PFSK-1 (cell line): Measurements from ENCODE around the gene ULBP3.

Experiments
- FOXP2 ChIP-seq: optimal IDR thresholded peaks from 2 replicates; pipeline ENCODE3; 2011; ENCODE audit warnings: borderline replicate concordance, control low read depth, inconsistent platforms; ENCODE audit not compliant: insufficient read depth; ENCODE audit errors: extremely low read length, extremely low read depth
- POLR2AphosphoS5 ChIP-seq: IDR thresholded peaks from 2 replicates; pipeline ENCODE4 v1.6.1; 2012; ENCODE audit warnings: low read depth, mild to moderate bottlenecking, control low read depth, low read length, moderate library complexity
- REST ChIP-seq, 2 experiments: IDR thresholded peaks; 2 replicates each; pipeline versions ENCODE4 v1.6.1 to v1.8.0; 2011 to 2012; ENCODE audit warnings: low read depth in 2 of 2, low read length in 2 of 2, control low read depth in 1 of 2, inconsistent platforms in 1 of 2, mild to moderate bottlenecking in 1 of 2, moderate library complexity in 1 of 2; ENCODE audit not compliant: insufficient read depth in 1 of 2
- SIN3A ChIP-seq: IDR thresholded peaks from 2 replicates; pipeline ENCODE4 v1.6.1; 2012; ENCODE audit warnings: mild to moderate bottlenecking, low read length, moderate library complexity, borderline replicate concordance; ENCODE audit not compliant: insufficient read depth
- TAF1 ChIP-seq: IDR thresholded peaks from 2 replicates; pipeline ENCODE4 v1.6.1; 2012; ENCODE audit warnings: low read length, control low read depth, borderline replicate concordance; ENCODE audit not compliant: insufficient read depth

Gene ULBP3

GRCh38 chr6:150088481-150089154 lies 19.7 kb upstream of the ULBP3 start:
- TF ChIP-seq SIN3A = no peak

- TF ChIP-seq FOXP2 (no peak), REST (IDR thresholded peaks at IDR 0.05; ENCODE audit: insufficient read depth in 1 of 2, low read depth in 2 of 2, low read length in 2 of 2) (no peak), POLR2AphosphoS5 (no peak), TAF1 (no peak), SIN3A (no peak)
These were observed 18.4 kb upstream of the ULBP3 start for GRCh38 chr6:150087336-150087735.

GRCh38 chr6:150086026-150086425 lies 17.1 kb upstream of the ULBP3 start:
- no peak for TF ChIP-seq REST (IDR thresholded peaks at IDR 0.05; ENCODE audit: insufficient read depth in 1 of 2, low read depth in 2 of 2, low read length in 2 of 2)
- no peak for TF ChIP-seq SIN3A
- no peak for TF ChIP-seq POLR2AphosphoS5
- no peak for TF ChIP-seq TAF1
- TF ChIP-seq FOXP2 = no peak

- TF ChIP-seq POLR2AphosphoS5 = no peak
- no peak for TF ChIP-seq FOXP2
- no peak for TF ChIP-seq REST (IDR thresholded peaks at IDR 0.05; ENCODE audit: insufficient read depth in 1 of 2, low read depth in 2 of 2, low read length in 2 of 2)
- TF ChIP-seq SIN3A = no peak
- TF ChIP-seq TAF1 = no peak
These were observed 15.5 kb upstream of the ULBP3 start for GRCh38 chr6:150084426-150084825.

GRCh38 chr6:150083839-150084238 lies 14.9 kb upstream of the ULBP3 start:
- no peak for TF ChIP-seq FOXP2
- TF ChIP-seq SIN3A = no peak
- no peak for TF ChIP-seq TAF1
- no peak for TF ChIP-seq POLR2AphosphoS5
- no peak for TF ChIP-seq REST (IDR thresholded peaks at IDR 0.05; ENCODE audit: insufficient read depth in 1 of 2, low read depth in 2 of 2, low read length in 2 of 2)
